Neural progenitor cell (in vitro differentiated cells): ENCODE results near the gene CNKSR1.

ENCODE experiments used
- EZH2phosphoT487 ChIP-seq: fragments of 200-600 bp; sonication (generic); IDR thresholded peaks from 2 replicates; pipeline ENCODE4 v1.6.1; 2017; ENCODE audit warnings: antibody characterized with exemption
- TF ChIP-seq, protein P1 (sequence below): fragments of 200-600 bp; sonication (generic); IDR thresholded peaks from 2 replicates; pipeline ENCODE4 v1.5.1; 2017; ENCODE audit warnings: antibody characterized with exemption, mild to moderate bottlenecking

DNA sequence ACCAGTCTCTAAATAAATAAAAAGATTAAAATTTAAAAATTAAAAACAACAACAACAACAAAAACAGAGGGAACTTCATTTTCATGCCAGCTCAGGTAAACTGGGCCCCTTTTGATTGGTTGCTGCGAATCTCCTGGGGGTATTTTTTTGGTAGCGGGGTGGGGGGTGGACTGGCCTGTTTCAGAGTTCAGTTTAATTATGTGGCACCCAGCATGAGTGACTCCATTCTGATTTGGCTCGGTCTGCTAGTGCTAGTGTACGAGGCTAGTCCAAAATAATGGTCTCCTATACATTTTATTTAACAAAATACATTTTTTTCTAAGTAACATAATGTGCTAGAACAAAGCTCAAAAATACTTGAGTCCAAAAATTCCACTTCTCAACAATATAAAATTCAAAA lies 47.5 kb upstream of the CNKSR1 start:
- TF ChIP-seq, protein P1, sequence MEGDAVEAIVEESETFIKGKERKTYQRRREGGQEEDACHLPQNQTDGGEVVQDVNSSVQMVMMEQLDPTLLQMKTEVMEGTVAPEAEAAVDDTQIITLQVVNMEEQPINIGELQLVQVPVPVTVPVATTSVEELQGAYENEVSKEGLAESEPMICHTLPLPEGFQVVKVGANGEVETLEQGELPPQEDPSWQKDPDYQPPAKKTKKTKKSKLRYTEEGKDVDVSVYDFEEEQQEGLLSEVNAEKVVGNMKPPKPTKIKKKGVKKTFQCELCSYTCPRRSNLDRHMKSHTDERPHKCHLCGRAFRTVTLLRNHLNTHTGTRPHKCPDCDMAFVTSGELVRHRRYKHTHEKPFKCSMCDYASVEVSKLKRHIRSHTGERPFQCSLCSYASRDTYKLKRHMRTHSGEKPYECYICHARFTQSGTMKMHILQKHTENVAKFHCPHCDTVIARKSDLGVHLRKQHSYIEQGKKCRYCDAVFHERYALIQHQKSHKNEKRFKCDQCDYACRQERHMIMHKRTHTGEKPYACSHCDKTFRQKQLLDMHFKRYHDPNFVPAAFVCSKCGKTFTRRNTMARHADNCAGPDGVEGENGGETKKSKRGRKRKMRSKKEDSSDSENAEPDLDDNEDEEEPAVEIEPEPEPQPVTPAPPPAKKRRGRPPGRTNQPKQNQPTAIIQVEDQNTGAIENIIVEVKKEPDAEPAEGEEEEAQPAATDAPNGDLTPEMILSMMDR, result no peak
- TF ChIP-seq EZH2phosphoT487, result no peak
